Trophoblast cell (in vitro differentiated cells and primary cell): ENCODE data around the gene GAB2.

ENCODE experiments used
- DNase-seq, 2 donors: peaks; one replicate each; pipeline ENCODE4 v3.0.0-alpha.2; 2016
- H2AFZ ChIP-seq: 2 replicates; pipeline ENCODE4 v1.6.1; 2013; ENCODE audit warnings: low read length, moderate library complexity, mild to moderate bottlenecking; ENCODE audit not compliant: insufficient read depth, poor library complexity
- H2AK5ac ChIP-seq: 2 replicates; pipeline ENCODE4 v1.6.1; 2013; ENCODE audit warnings: mild to moderate bottlenecking, low read length
- H2BK120ac ChIP-seq: 2 replicates; pipeline ENCODE4 v1.6.1; 2013; ENCODE audit warnings: low read length, mild to moderate bottlenecking, moderate library complexity; ENCODE audit not compliant: insufficient read depth, poor library complexity
- H2BK12ac ChIP-seq: 2 replicates; pipeline ENCODE4 v1.6.1; 2013; ENCODE audit warnings: mild to moderate bottlenecking, low read length, moderate library complexity
- H2BK5ac ChIP-seq: 2 replicates; pipeline ENCODE4 v1.6.1; 2013; ENCODE audit warnings: low read length, low read depth, moderate library complexity, mild to moderate bottlenecking; ENCODE audit not compliant: poor library complexity
- H3K14ac ChIP-seq: 2 replicates; pipeline ENCODE4 v1.6.1; 2013; ENCODE audit warnings: mild to moderate bottlenecking, low read length
- H3K18ac ChIP-seq: 2 replicates; pipeline ENCODE4 v1.6.1; 2013; ENCODE audit warnings: mild to moderate bottlenecking, low read length
- H3K23ac ChIP-seq: 2 replicates; pipeline ENCODE4 v1.6.1; 2013; ENCODE audit warnings: low read length
- H3K27ac ChIP-seq: 2 replicates; pipeline ENCODE4 v1.5.1; 2013; ENCODE audit warnings: low read depth, mild to moderate bottlenecking, inconsistent platforms, low read length, moderate library complexity
- H3K27me3 ChIP-seq: 2 replicates; pipeline ENCODE4 v1.6.1; 2013; ENCODE audit warnings: inconsistent platforms, mild to moderate bottlenecking, low read length, moderate library complexity; ENCODE audit not compliant: insufficient read depth
- H3K36me3 ChIP-seq, 2 experiments: 1 replicate in 1 of 2; 2 replicates in 1 of 2; pipeline ENCODE4 v1.6.1; 2013; ENCODE audit warnings: low read length in 2 of 2, mild to moderate bottlenecking in 2 of 2, moderate library complexity in 1 of 2; ENCODE audit not compliant: insufficient read depth in 2 of 2, control insufficient read depth in 1 of 2
- H3K4ac ChIP-seq: 2 replicates; pipeline ENCODE4 v1.6.1; 2013; ENCODE audit warnings: low read depth, mild to moderate bottlenecking, low read length, moderate library complexity
- H3K4me1 ChIP-seq, 2 experiments: 1 replicate in 1 of 2; 2 replicates in 1 of 2; pipeline ENCODE4 v1.6.1; 2013; ENCODE audit warnings: low read length in 2 of 2, mild to moderate bottlenecking in 2 of 2, moderate library complexity in 1 of 2; ENCODE audit not compliant: insufficient read depth in 2 of 2, control insufficient read depth in 1 of 2
- H3K4me2 ChIP-seq: 2 replicates; pipeline ENCODE4 v1.6.1; 2013; ENCODE audit warnings: inconsistent platforms, mild to moderate bottlenecking, low read length, moderate library complexity
- H3K4me3 ChIP-seq: 2 replicates; pipeline ENCODE4 v1.5.1; 2013; ENCODE audit warnings: mild to moderate bottlenecking, low read depth, low read length, inconsistent platforms
- H3K79me1 ChIP-seq: one replicate; pipeline ENCODE4 v1.6.1; 2013; ENCODE audit warnings: low read length
- H3K79me2 ChIP-seq: 2 replicates; pipeline ENCODE4 v1.6.1; 2013; ENCODE audit warnings: low read length, mild to moderate bottlenecking; ENCODE audit not compliant: control insufficient read depth, insufficient read depth, poor library complexity
- H3K9ac ChIP-seq: 2 replicates; pipeline ENCODE4 v1.6.1; 2013; ENCODE audit warnings: mild to moderate bottlenecking, low read length
- H3K9me3 ChIP-seq: 2 replicates; pipeline ENCODE4 v1.6.1; 2013; ENCODE audit warnings: low read depth, mild to moderate bottlenecking, control low read depth, inconsistent platforms, low read length; ENCODE audit not compliant: insufficient read depth
- H4K12ac ChIP-seq: 2 replicates; pipeline ENCODE4 v1.6.1; 2013; ENCODE audit warnings: low read depth, mild to moderate bottlenecking, low read length, moderate library complexity
- H4K8ac ChIP-seq: 2 replicates; pipeline ENCODE4 v1.6.1; 2013; ENCODE audit warnings: low read depth, mild to moderate bottlenecking, low read length, moderate library complexity
- H4K91ac ChIP-seq: one replicate; pipeline ENCODE4 v1.6.1; 2013; ENCODE audit warnings: low read depth, mild to moderate bottlenecking, low read length, moderate library complexity
- WGBS: extraction: QIAGEN DNeasy Blood & Tissue Kit; methylation state at CpG from one replicate; pipeline ENCODE4 v1.1.7; 2013; ENCODE audit warnings: missing lambda C conversion rate; ENCODE audit not compliant: insufficient read length, insufficient coverage; ENCODE audit errors: extremely low coverage; 5-methylcytosine and 5-hydroxymethylcytosine counted together

The GAB2 gene

GRCh38 chr11:78229106-78229505 lies 188.5 kb downstream of the GAB2 start:
- Histone ChIP-seq H3K27me3 (no peaks in the 10 kb centered on the region), H2BK12ac (no peak overlapping the region), H3K79me1 (no peaks in the 10 kb centered on the region), H2BK120ac (no peak overlapping the region), H3K4ac (no peak overlapping the region), H2BK5ac (no peak overlapping the region), H4K12ac (no peak overlapping the region), H3K27ac (no peak overlapping the region), H3K4me2 (no peak overlapping the region), H3K9ac (no peak overlapping the region), H3K18ac (peak overlapping the region; percentile 26), H3K36me3 (peaks cover 21 to 40% of the 10 kb centered on the region in 2 experiments), H3K14ac (no peak overlapping the region), H2AK5ac (no peak overlapping the region), H3K4me3 (no peak overlapping the region), H4K8ac (peak overlapping the region; percentile 34), H2AFZ (no peak overlapping the region), H4K91ac (no peak overlapping the region), H3K79me2 (no peaks in the 10 kb centered on the region), H3K4me1 (peaks cover 2 to 3% of the 10 kb centered on the region in 2 experiments), H3K23ac (no peak overlapping the region), H3K9me3 (no peaks in the 10 kb centered on the region)
- no peak for DNase-seq
- no CpG with 5 or more reads among the region's 2 CpGs for WGBS

GRCh38 chr11:78228467-78228866 lies 189.2 kb downstream of the GAB2 start:
- Histone ChIP-seq H3K27me3 (no peaks in the 10 kb centered on the region), H2AK5ac (no peak overlapping the region), H3K4ac (no peak overlapping the region), H3K4me2 (no peak overlapping the region), H3K9me3 (no peaks in the 10 kb centered on the region), H2BK12ac (peak overlapping the region; percentile 73), H4K12ac (no peak overlapping the region), H3K79me1 (no peaks in the 10 kb centered on the region), H3K4me3 (no peak overlapping the region), H3K79me2 (no peaks in the 10 kb centered on the region), H2BK120ac (no peak overlapping the region), H3K18ac (no peak overlapping the region), H3K9ac (no peak overlapping the region), H3K36me3 (peaks cover 22 to 45% of the 10 kb centered on the region in 2 experiments), H3K14ac (no peak overlapping the region), H2BK5ac (no peak overlapping the region), H3K23ac (no peak overlapping the region), H2AFZ (no peak overlapping the region), H3K27ac (no peak overlapping the region), H4K91ac (no peak overlapping the region), H3K4me1 (peaks cover 0 to under 1% of the 10 kb centered on the region in 2 experiments), H4K8ac (no peak overlapping the region)
- 100% methylated on average over 2 of the region's 3 CpGs for WGBS
- DNase-seq, result peak; percentile 30 to 77

GRCh38 chr11:78227921-78228320 lies 189.7 kb downstream of the GAB2 start:
- H4K91ac ChIP-seq, result no peak overlapping the region
- no CpG with 5 or more reads among the region's 4 CpGs for WGBS
- H3K36me3 ChIP-seq, result peaks cover 27 to 48% of the 10 kb centered on the region in 2 experiments
- no peak overlapping the region for H3K18ac ChIP-seq
- no peak overlapping the region for H3K14ac ChIP-seq
- no peaks in the 10 kb centered on the region for H3K79me2 ChIP-seq
- no peaks in the 10 kb centered on the region for H3K27me3 ChIP-seq
- H2BK5ac ChIP-seq, result no peak overlapping the region
- no peak overlapping the region for H3K4me3 ChIP-seq
- no peak overlapping the region for H3K4me2 ChIP-seq
- DNase-seq, result no peak
- H3K23ac ChIP-seq, result no peak overlapping the region
- no peak overlapping the region for H2BK120ac ChIP-seq
- no peaks in the 10 kb centered on the region for H3K79me1 ChIP-seq
- no peak overlapping the region for H3K4ac ChIP-seq
- H2AFZ ChIP-seq, result no peak overlapping the region
- no peaks in the 10 kb centered on the region for H3K9me3 ChIP-seq
- no peak overlapping the region for H4K8ac ChIP-seq
- no peak overlapping the region for H4K12ac ChIP-seq
- H2AK5ac ChIP-seq, result no peak overlapping the region
- no peak overlapping the region for H3K27ac ChIP-seq
- H3K4me1 ChIP-seq, result no peaks in the 10 kb centered on the region
- H2BK12ac ChIP-seq, result no peak overlapping the region
- no peak overlapping the region for H3K9ac ChIP-seq

- WGBS, result no CpG with 5 or more reads among the region's 12 CpGs
- Histone ChIP-seq H3K27me3 (no peaks in the 10 kb centered on the region), H3K9ac (no peak overlapping the region), H3K36me3 (peaks cover 30 to 53% of the 10 kb centered on the region in 2 experiments), H3K9me3 (no peaks in the 10 kb centered on the region), H4K12ac (no peak overlapping the region), H3K23ac (no peak overlapping the region), H3K14ac (no peak overlapping the region), H3K18ac (no peak overlapping the region), H3K27ac (no peak overlapping the region), H3K79me2 (no peaks in the 10 kb centered on the region), H3K4me2 (no peak overlapping the region), H2AFZ (no peak overlapping the region), H4K91ac (no peak overlapping the region), H4K8ac (no peak overlapping the region), H2AK5ac (no peak overlapping the region), H3K79me1 (no peaks in the 10 kb centered on the region), H2BK120ac (no peak overlapping the region), H3K4ac (no peak overlapping the region), H2BK12ac (no peak overlapping the region), H3K4me3 (no peak overlapping the region), H2BK5ac (no peak overlapping the region), H3K4me1 (no peaks in the 10 kb centered on the region)
- DNase-seq, result no peak
Measured at GRCh38 chr11:78226684-78227680, 190.6 kb downstream of the GAB2 start.
